Measurements from ENCODE around the gene ABO. TPM values are rescaled to one million over a fixed set of nuclear protein-coding genes. Genes with fewer than 3 reads are reported as not detected.
A peak's percentile ranks its signal among the peaks of the same experiment; 100 is the strongest.

ABO gene
- total and polyA plus RNA-seq, 9 of the 15 experiments (the other 6 are each of a cell fraction or from before 2014, with no cell fraction given), result 5.0 to 21.9 (median 11.9) TPM

DNA sequence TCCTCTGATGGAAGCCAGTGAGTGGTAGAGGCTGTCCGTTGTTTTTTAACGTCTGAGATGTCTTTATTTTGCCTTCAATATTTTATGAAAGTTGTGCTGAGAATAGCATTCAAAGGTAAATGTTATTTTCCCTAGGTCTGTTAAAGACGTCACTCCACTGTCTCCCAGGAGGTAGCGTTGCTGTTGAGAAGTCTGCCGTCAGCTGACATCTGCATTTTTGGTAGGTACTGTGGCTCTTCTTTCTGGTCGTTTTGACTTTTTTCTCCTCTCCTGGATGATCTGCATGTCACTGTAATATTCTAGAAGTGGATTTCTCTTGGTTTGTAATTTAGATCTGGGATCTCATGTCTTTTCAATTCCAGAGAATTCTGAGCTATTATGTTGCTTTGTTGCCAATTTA, 34.6 kb upstream of the ABO start:
- Histone ChIP-seq H3K4me1 (replicated peaks in 1 of 2; ENCODE audit: control insufficient read depth in 2 of 2, insufficient read depth in 2 of 2, low read length in 2 of 2) (peaks cover 3 to 8% of the 10 kb centered on the region in 2 experiments; a peak in 3 of 5 replicates), H3K9me3 (replicated peaks; ENCODE audit: control insufficient read depth, insufficient read depth, low read depth, low read length) (peaks cover 4% of the 10 kb centered on the region), H3K9ac (ENCODE audit: insufficient read depth in 1 of 2, low read depth in 2 of 2, low read length in 2 of 2) (no peak overlapping the region), H3K79me2 (ENCODE audit: control insufficient read depth, insufficient read depth, low read length) (no peaks in the 10 kb centered on the region), H3K27me3 (ENCODE audit: control insufficient read depth in 2 of 2, insufficient read depth in 2 of 2, low read length in 2 of 2) (peaks cover 0 to 7% of the 10 kb centered on the region in 2 experiments; a peak in 1 of 5 replicates), H3K36me3 (ENCODE audit: control insufficient read depth, insufficient read depth, low read length) (no peaks in the 10 kb centered on the region), H3K4me3 (no peak overlapping the region), H3K27ac (ENCODE audit: extremely low read depth, low read depth, low read length) (no peak overlapping the region), H3K4me2 (ENCODE audit: insufficient read depth, low read length) (no peak overlapping the region), H2AFZ (ENCODE audit: low read depth, low read length) (no peak overlapping the region), H4K20me1 (replicated peaks; ENCODE audit: control insufficient read depth, insufficient read depth, low read length) (no peaks in the 10 kb centered on the region), H3K9me1 (ENCODE audit: control insufficient read depth, insufficient read depth, low read length) (no peaks in the 10 kb centered on the region)
- FAIRE-seq (no peak), DNase-seq (ENCODE audit: extremely low read depth in 1 of 4, low spot score in 3 of 4) (peak in 1 of 4 experiments; percentile 23), ATAC-seq (no peak)
- intact Hi-C loops (cut with micrococcal nuclease) (no loop called here), in situ Hi-C loops (cut with MboI) (no loop called here)
- WGBS (ENCODE audit: insufficient coverage, low coverage, missing lambda C conversion rate), result 21% methylated on average over 6 of the region's 6 CpGs
- TF ChIP-seq HDAC1 (IDR thresholded peaks at IDR 0.05), result peak in 1 of 2 experiments; percentile 91; a peak in 2 of 4 replicates
- no peak for TF ChIP-seq JUND (IDR thresholded peaks at IDR 0.05; ENCODE audit: borderline replicate concordance, low read depth, low read length)
- TF ChIP-seq JUND (tag; IDR thresholded peaks at IDR 0.05; ENCODE audit: borderline replicate concordance, low read depth, low read length), result no peak
- no peak for TF ChIP-seq MCM2 (IDR thresholded peaks at IDR 0.05; ENCODE audit: low read depth)
- TF ChIP-seq TRIM24 (IDR thresholded peaks at IDR 0.05), result peak; percentile 39 to 68; a peak in 2 of 4 replicates
- TF ChIP-seq, protein P1, sequence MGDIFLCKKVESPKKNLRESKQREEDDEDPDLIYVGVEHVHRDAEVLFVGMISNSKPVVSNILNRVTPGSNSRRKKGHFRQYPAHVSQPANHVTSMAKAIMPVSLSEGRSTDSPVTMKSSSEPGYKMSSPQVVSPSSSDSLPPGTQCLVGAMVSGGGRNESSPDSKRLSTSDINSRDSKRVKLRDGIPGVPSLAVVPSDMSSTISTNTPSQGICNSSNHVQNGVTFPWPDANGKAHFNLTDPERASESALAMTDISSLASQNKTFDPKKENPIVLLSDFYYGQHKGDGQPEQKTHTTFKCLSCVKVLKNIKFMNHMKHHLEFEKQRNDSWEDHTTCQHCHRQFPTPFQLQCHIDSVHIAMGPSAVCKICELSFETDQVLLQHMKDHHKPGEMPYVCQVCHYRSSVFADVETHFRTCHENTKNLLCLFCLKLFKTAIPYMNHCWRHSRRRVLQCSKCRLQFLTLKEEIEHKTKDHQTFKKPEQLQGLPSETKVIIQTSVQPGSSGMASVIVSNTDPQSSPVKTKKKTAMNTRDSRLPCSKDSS (IDR thresholded peaks at IDR 0.05; ENCODE audit: low read depth, partially characterized antibody), result peak; percentile 43
- 0 out of 2 replicates have a peak, but pooled peaks have one; percentile 24 for TF ChIP-seq XRCC3 (IDR thresholded peaks at IDR 0.05)
- TF ChIP-seq MAFG (tag; conservative IDR thresholded peaks at IDR 0.05), result no peak
- 0 out of 2 replicates have a peak, but pooled peaks have one; percentile 16 for TF ChIP-seq CXXC5 (CRISPR knock-in tag; IDR thresholded peaks at IDR 0.05)
- peak; percentile 95 for TF ChIP-seq TRIM28 (IDR thresholded peaks at IDR 0.05)
- TF ChIP-seq CBX3 (IDR thresholded peaks at IDR 0.05; ENCODE audit: borderline replicate concordance in 1 of 2, low read length in 2 of 2), result peak in 1 of 2 experiments; percentile 96; a peak in 2 of 3 replicates
- peak; percentile 84 for TF ChIP-seq CBX5 (IDR thresholded peaks at IDR 0.05; ENCODE audit: borderline replicate concordance, low read depth)
- ChIA-PET POLR2A (no interaction called here), CTCF (ENCODE audit: low intra/inter-chr PET ratio) (no interaction called here)
- BruUV-seq (replicated peaks), result no TSS peak

Data from K562 (cell line).